GM13976 (cell line): ENCODE data around the gene ARID2.

ENCODE experiments used
- DNase-seq: peaks from one replicate; pipeline ENCODE4 v3.0.0; 2012; ENCODE audit warnings: low spot score
- CTCF ChIP-seq: IDR thresholded peaks from 2 replicates; pipeline ENCODE4 v1.5.1; 2012; ENCODE audit warnings: borderline replicate concordance, mild to moderate bottlenecking; ENCODE audit not compliant: insufficient read depth; ENCODE audit errors: extremely low read depth, missing control alignments, control extremely low read depth
- in situ Hi-C: fragments of 300-500 bp; cut with MboI; formaldehyde crosslinking; loops from one replicate; pipeline ENCODE4 v1.12.0; 2022; ENCODE audit warnings: low sequenced_read_pairs, mixed read lengths, inconsistent platforms; ENCODE audit not compliant: unreplicated experiment

The ARID2 gene

GRCh38 chr12:45745861-45746277, 16.4 kb downstream of the ARID2 start:
- no peak for TF ChIP-seq CTCF
- in situ Hi-C loops = loop anchor here (25.0 kb wide), 1 partner anchor 516 kb away; the partner anchor contains the start of gene SLC38A1
- no peak for DNase-seq

GRCh38 chr12:45756666-45757065, 27.2 kb downstream of the ARID2 start:
- in situ Hi-C loops = no loop called here
- TF ChIP-seq CTCF = no peak
- DNase-seq = no peak

GRCh38 chr12:45757172-45757571, 27.7 kb downstream of the ARID2 start:
- DNase-seq = no peak
- in situ Hi-C loops = no loop called here
- TF ChIP-seq CTCF = no peak

GRCh38 chr12:45760333-45760732, 30.8 kb downstream of the ARID2 start:
- DNase-seq = no peak
- in situ Hi-C loops = no loop called here
- TF ChIP-seq CTCF = no peak

- in situ Hi-C loops = no loop called here
- peak; percentile 41 for TF ChIP-seq CTCF
- peak; percentile 34 for DNase-seq
Measured at GRCh38 chr12:45762185-45763110, 32.9 kb downstream of the ARID2 start.

GRCh38 chr12:45763381-45763780, 33.9 kb downstream of the ARID2 start:
- DNase-seq = no peak
- no peak for TF ChIP-seq CTCF
- in situ Hi-C loops = no loop called here

GRCh38 chr12:45768194-45768593, 38.7 kb downstream of the ARID2 start:
- no peak for TF ChIP-seq CTCF
- in situ Hi-C loops = no loop called here

More at GRCh38 chr12:45768194-45768593, 38.7 kb downstream of the ARID2 start:
- no peak for DNase-seq
